ENCODE results near the gene PHF12.
"Not testable (repeated sequence)": the region's sequence is repeated elsewhere in the genome, so short reads cannot be mapped to it uniquely, and the experiment has no call there.

PHF12 gene

GRCh38 chr17:28881533-28882056, 69.7 kb downstream of the PHF12 start:
- DNase-seq, result no peak

- no peak for DNase-seq
Observed at GRCh38 chr17:28880572-28880945, 70.8 kb downstream of the PHF12 start.

- no peak for DNase-seq
Observed at GRCh38 chr17:28879886-28880571, 71.3 kb downstream of the PHF12 start.

GRCh38 chr17:28878981-28879380, 72.3 kb downstream of the PHF12 start:
- DNase-seq, result no peak

GRCh38 chr17:28878158-28878910, 73.0 kb downstream of the PHF12 start:
- DNase-seq, result no peak

- not testable (repeated sequence) for DNase-seq
Observed at GRCh38 chr17:28877150-28877711, 74.1 kb downstream of the PHF12 start.

GRCh38 chr17:28875848-28876550, 75.3 kb downstream of the PHF12 start:
- no peak for DNase-seq

- no peak for DNase-seq
Observed at GRCh38 chr17:28874750-28875149, 76.6 kb downstream of the PHF12 start.

GRCh38 chr17:28873839-28874238, 77.5 kb downstream of the PHF12 start:
- no peak for DNase-seq

GRCh38 chr17:28871056-28871579, 80.2 kb downstream of the PHF12 start:
- DNase-seq, result no peak

GRCh38 chr17:28867276-28867675, 84.0 kb downstream of the PHF12 start:
- DNase-seq, result no peak

- DNase-seq, result no peak
Observed at GRCh38 chr17:28865946-28866752, 85.2 kb downstream of the PHF12 start.

GRCh38 chr17:28864991-28865849, 86.1 kb downstream of the PHF12 start:
- no peak for DNase-seq

- no peak for DNase-seq
Observed at GRCh38 chr17:28863953-28864352, 87.4 kb downstream of the PHF12 start.

- DNase-seq, result no peak
Observed at GRCh38 chr17:28862561-28862960, 88.8 kb downstream of the PHF12 start.

GRCh38 chr17:28861393-28862203, 89.7 kb downstream of the PHF12 start:
- DNase-seq, result no peak

- DNase-seq, result no peak
Observed at GRCh38 chr17:28860363-28860808, 90.9 kb downstream of the PHF12 start.

- no peak for DNase-seq
Observed at GRCh38 chr17:28858801-28859355, 92.4 kb downstream of the PHF12 start.

- DNase-seq, result no peak
Observed at GRCh38 chr17:28857905-28858800, 93.2 kb downstream of the PHF12 start.
